ENCODE data around the gene PTPRG.
A peak's percentile ranks its signal among the peaks of the same experiment; 100 is the strongest.
"Not testable (repeated sequence)": the region's sequence is repeated elsewhere in the genome, so short reads cannot be mapped to it uniquely, and the experiment has no call there.

PTPRG gene

DNA sequence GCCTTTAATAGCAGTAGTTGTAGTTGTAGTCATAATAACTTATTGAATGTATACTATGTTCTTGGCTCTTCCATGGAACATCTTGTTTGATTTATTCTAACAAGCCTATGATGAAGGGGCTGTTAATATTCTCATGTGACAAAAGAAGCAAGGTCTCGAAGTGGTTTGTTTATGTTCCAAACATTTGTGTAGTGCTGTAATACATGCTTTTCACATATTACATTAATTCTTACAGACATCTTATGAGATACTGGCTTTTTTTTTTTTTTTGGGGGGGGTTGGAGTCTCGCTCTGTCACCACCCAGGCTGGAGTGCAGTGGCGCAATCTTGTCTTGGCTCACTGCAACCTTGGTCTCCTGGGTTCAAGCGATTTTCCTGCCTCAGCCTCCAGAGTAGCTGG, 252.3 kb downstream of the PTPRG start:
- Histone ChIP-seq H3K27ac (no peak overlapping the region), H3K4me3 (ENCODE audit: low read depth, low read length) (no peak overlapping the region), H3K36me3 (replicated peaks) (no peaks in the 10 kb centered on the region), H3K27me3 (replicated peaks) (no peaks in the 10 kb centered on the region)
- DNase-seq = no peak
- TF ChIP-seq, protein P1, sequence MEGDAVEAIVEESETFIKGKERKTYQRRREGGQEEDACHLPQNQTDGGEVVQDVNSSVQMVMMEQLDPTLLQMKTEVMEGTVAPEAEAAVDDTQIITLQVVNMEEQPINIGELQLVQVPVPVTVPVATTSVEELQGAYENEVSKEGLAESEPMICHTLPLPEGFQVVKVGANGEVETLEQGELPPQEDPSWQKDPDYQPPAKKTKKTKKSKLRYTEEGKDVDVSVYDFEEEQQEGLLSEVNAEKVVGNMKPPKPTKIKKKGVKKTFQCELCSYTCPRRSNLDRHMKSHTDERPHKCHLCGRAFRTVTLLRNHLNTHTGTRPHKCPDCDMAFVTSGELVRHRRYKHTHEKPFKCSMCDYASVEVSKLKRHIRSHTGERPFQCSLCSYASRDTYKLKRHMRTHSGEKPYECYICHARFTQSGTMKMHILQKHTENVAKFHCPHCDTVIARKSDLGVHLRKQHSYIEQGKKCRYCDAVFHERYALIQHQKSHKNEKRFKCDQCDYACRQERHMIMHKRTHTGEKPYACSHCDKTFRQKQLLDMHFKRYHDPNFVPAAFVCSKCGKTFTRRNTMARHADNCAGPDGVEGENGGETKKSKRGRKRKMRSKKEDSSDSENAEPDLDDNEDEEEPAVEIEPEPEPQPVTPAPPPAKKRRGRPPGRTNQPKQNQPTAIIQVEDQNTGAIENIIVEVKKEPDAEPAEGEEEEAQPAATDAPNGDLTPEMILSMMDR (IDR thresholded peaks at IDR 0.05; ENCODE audit: low read depth, low read length, missing control alignments) = no peak
- in situ Hi-C loops (cut with HindIII; ENCODE audit: low pct_ligation_motif_present, low sequenced_read_pairs) = no loop called here

DNA sequence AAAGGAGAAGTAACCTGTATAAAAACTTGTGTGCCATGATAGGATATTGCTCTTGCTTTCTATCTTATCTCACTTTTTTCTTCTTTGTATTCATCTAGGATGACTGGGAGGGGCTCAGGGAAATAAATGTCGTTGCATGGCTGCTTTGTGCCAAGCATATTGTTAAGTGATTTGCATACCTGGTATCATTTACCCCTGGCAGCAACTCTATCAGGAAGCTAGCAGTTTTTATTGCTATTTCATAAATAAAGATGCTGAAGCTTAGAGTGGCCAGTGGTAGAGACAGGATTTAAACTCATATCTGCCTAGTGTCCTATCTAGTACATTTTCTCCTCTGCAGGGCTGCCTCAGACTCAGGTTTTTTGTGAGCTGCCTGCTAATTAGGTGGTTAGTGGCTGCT, 253.3 kb downstream of the PTPRG start:
- in situ Hi-C loops (cut with HindIII; ENCODE audit: low pct_ligation_motif_present, low sequenced_read_pairs) = no loop called here
- Histone ChIP-seq H3K27ac (no peak overlapping the region), H3K27me3 (replicated peaks) (no peaks in the 10 kb centered on the region), H3K36me3 (replicated peaks) (no peaks in the 10 kb centered on the region), H3K4me3 (ENCODE audit: low read depth, low read length) (no peak overlapping the region)
- TF ChIP-seq, protein P1 (IDR thresholded peaks at IDR 0.05; ENCODE audit: low read depth, low read length, missing control alignments) = no peak
- no peak for DNase-seq

DNA sequence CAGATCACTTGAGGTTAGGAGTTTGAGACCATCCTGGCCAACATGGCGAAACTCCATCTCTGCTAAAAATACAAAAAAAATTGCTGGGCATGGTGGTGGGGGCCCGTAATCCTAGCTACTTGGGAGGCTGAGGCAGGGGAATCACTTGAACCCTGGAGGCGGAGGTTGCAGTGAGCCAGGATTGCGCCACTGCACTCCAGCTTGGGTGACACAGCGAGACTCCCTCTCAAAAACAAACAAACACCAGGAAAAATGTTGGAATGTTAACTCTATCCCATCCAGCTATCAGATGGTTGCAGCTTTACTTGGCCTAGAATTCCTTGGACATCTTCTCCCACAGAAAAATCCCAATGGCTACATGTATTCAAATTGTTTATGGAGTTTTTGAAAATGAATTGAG, 254.9 kb downstream of the PTPRG start:
- H3K27me3 ChIP-seq (replicated peaks); DNase-seq; H3K27ac ChIP-seq; in situ Hi-C loops (cut with HindIII; ENCODE audit: low pct_ligation_motif_present, low sequenced_read_pairs); H3K4me3 ChIP-seq (ENCODE audit: low read depth, low read length); H3K36me3 ChIP-seq (replicated peaks): not testable (repeated sequence)

DNA sequence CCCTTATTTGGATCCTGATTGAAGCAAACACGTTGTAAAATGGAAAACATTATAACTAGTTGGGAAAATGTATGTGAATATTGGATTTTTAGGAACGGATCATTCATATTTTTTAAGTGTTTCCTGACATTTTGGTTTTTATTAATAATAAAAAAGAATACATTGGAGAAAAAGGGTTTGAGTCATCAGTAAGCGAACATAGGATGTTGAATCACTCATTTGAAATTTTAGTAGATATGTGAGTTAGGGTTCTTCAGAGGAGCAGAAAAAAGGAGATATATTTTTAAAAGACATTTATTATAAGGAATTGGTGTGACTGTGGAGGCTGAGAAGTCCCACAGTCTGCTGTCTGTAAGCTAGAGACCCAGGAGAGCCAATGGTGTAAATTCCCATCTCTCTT, 258.5 kb downstream of the PTPRG start:
- TF ChIP-seq, protein P1 (IDR thresholded peaks at IDR 0.05; ENCODE audit: low read depth, low read length, missing control alignments) = no peak
- no peaks in the 10 kb centered on the region for H3K36me3 ChIP-seq (replicated peaks)
- no peak overlapping the region for H3K4me3 ChIP-seq (ENCODE audit: low read depth, low read length)
- in situ Hi-C loops (cut with HindIII; ENCODE audit: low pct_ligation_motif_present, low sequenced_read_pairs) = no loop called here
- no peak for DNase-seq
- H3K27me3 ChIP-seq (replicated peaks) = no peaks in the 10 kb centered on the region
- H3K27ac ChIP-seq = peak overlapping the region; percentile 58

DNA sequence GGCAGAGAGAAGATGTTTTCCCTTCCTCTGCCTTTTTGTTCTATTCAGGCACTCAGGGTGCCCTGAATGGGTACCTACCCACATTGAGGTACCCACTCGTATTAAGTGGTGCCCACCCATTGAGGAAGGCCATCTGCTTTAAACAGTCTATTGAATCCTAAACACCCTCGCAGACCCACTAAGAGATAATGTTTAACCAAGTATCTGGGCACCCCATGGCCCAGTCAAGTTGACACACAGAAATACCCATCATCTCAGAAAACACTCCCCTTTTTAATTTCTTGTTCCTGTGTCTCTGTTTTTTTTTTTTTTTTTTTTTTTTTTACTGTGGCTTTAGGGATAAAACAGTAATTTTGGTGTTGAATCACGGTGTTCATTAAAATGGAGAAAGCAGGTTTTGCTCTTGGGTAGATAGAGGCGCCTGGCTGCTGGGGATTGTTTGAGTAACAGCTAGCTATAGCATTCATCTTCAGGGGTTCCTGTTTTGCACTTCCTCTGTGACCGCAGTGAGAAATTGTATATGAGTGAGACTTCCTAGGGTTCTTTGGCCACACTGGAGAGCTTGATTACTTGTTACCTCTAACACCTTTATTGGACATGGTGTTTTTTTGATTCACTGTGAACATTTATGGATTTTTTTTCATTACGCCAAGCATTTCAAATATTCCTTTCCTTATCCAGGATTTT, 259.1 kb downstream of the PTPRG start:
- DNase-seq = no peak
- H3K27ac ChIP-seq = peak overlapping the region; percentile 58
- H3K27me3 ChIP-seq (replicated peaks) = no peaks in the 10 kb centered on the region
- in situ Hi-C loops (cut with HindIII; ENCODE audit: low pct_ligation_motif_present, low sequenced_read_pairs) = no loop called here
- TF ChIP-seq, protein P1 (IDR thresholded peaks at IDR 0.05; ENCODE audit: low read depth, low read length, missing control alignments) = no peak
- no peaks in the 10 kb centered on the region for H3K36me3 ChIP-seq (replicated peaks)
- no peak overlapping the region for H3K4me3 ChIP-seq (ENCODE audit: low read depth, low read length)

DNA sequence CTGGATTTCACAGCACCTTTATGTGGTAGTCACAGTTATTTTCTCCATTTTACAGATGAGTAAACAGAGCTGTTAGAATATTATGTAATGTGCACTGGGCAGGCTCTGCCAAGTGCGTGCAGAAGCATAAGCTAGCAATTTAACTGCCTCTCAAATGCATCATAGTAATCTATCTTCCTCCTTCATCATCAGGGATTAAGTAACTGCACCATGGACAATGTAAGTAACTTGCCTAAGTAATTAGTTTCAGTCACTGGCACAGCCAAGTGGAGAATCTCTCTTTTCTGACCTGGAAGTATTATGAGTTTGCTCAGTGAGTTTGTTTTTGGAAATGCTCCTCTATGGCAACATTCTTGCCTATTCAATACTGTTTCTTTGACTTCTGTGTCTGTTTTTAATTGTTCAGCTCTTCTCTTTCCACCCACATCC, 260.5 kb downstream of the PTPRG start:
- Histone ChIP-seq H3K27ac (no peak overlapping the region), H3K4me3 (ENCODE audit: low read depth, low read length) (no peak overlapping the region), H3K36me3 (replicated peaks) (no peaks in the 10 kb centered on the region), H3K27me3 (replicated peaks) (no peaks in the 10 kb centered on the region)
- in situ Hi-C loops (cut with HindIII; ENCODE audit: low pct_ligation_motif_present, low sequenced_read_pairs) = no loop called here
- TF ChIP-seq, protein P1 (IDR thresholded peaks at IDR 0.05; ENCODE audit: low read depth, low read length, missing control alignments) = no peak
- DNase-seq = no peak

Measured in brain microvascular endothelial cell (primary cell).